LNCAP (cell line): Measurements from ENCODE around the gene MYL10.

Source experiments
- CTCF ChIP-seq: fragments of 450-650 bp; IDR thresholded peaks from 2 replicates; pipeline ENCODE4 v1.5.1; 2017; ENCODE audit warnings: mild to moderate bottlenecking

MYL10 gene

DNA sequence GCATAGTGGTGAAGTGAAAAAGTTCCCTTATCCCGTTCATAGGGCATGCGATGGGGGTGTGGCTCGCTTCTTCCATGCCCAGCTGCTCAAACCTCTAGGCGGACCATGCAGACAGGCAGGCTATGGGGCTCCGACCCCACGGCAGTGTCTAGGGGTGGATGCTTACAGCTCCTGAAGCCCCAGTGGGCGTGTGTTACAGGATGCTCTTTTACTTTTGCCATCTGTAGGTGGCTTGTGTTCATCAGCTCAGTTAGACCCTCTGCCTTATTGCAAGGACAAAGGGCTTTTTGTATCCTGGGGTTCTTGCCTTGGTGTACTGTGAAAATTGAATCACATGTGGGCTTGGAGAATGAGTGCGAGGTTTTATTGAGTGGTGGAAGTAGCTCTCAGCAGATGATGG, at the start of gene MYL10:
Gene MYL10 (minus strand): TSS at position 126 of the 400 bp plus-strand sequence. CDS start 178 bp downstream, outside the sequence.
- TF ChIP-seq CTCF = no peak

DNA sequence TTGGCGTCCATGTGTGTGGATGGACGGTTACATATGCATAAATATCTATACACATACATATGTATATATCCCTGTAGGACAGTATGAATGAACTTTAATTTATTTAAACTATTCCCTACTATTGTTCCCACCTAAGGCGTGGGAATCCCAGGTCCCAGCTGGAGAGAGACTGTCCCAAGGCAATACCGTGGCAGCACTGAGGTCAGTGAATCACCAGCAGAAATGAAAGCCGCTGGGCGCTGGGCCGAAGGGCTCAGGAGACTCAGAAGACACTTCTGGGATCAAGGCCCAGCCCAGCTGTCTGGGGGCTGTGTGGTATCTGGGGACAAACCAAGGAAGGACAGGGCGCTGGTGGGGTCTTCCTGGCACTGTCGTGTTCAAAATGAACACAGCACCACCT, 49.6 kb upstream of the MYL10 start:
- no peak for TF ChIP-seq CTCF

- no peak for TF ChIP-seq CTCF
Observed at GRCh38 chr7:101677797-101678479, 48.8 kb upstream of the MYL10 start.

DNA sequence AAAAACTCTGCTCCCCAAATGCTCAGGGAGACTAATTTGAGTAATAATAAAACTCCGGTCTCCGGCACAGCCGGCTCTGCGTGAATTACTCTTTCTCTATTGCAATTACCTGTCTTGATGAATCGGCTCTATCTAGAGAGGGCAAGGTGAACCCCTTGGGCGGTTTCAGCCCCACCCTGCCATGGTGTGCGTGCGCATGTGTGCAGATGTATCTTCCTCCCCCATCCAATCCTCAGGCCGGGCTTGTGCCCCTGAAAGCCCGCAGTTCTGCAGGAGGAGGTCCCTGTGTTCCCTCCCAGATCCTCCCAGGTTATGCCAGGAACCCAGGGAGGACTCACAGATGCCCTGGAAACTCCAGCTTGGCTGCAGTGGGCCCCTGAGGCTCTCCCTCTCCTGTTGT, 48.3 kb upstream of the MYL10 start:
- no peak for TF ChIP-seq CTCF

DNA sequence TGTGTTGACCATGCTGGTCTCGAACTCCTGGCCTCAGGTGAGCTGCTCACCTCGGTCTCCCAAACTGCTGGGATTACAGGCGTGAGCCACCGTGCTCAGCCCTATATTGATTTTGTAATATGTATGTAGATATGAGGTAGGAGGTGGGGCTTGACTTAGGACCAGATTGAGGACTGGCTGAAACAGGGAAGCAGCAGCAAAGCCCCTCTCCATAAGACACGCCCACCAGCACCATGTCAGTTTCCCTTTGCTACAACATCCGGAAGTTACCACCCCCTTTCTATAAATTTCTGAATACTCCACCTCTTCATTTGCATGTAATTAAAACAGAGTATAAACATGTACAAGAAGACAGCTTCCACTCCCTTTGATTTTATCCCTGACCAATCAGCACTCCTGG, 47.9 kb upstream of the MYL10 start:
- no peak for TF ChIP-seq CTCF

DNA sequence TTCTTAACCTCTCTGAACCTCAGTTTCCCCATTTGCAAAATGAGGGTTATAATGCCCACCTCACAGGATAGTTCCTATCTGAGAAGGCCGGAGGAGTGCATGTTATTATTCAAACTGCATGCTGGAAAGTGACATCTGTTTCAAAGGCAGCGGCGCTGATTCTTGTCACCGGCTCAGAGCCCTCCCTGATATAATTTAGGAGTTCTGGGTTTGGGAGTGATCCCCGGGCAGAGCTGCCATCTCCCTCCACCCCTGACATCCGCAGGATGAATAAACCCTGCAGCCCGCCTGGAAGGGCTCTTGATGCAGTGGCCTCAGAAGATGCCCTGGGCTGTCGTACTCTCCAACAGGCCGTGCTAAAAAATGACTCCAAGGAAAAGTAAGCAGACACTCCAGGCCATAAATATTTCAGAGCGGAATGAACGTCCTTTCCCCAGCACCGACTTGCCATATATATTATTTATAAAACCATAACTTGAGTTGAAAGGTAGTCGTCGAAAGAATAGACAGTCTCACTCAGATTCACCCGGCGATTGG, 47.0 kb upstream of the MYL10 start:
- no peak for TF ChIP-seq CTCF

GRCh38 chr7:101674439-101674838, 45.3 kb upstream of the MYL10 start:
- no peak for TF ChIP-seq CTCF

GRCh38 chr7:101673951-101674350, 44.9 kb upstream of the MYL10 start:
- TF ChIP-seq CTCF = no peak
